Measurements from ENCODE around the gene TBC1D22A. TPM values are rescaled to one million over a fixed set of nuclear protein-coding genes. Genes with fewer than 3 reads are reported as not detected.

The TBC1D22A gene
- polyA plus RNA-seq, 1 donor from 2014 or later, result 9.3 TPM

- H4K20me1 ChIP-seq (ENCODE audit: insufficient read depth), result no peaks in the 10 kb centered on the region
- H3K9me2 ChIP-seq (ENCODE audit: insufficient read depth, low read length), result no peaks in the 10 kb centered on the region
- H3K27ac ChIP-seq (ENCODE audit: low read length), result no peak overlapping the region
- no peak overlapping the region for H3K4me2 ChIP-seq (ENCODE audit: low read length)
- no peak overlapping the region for H3K4me3 ChIP-seq (ENCODE audit: low read length)
- no peaks in the 10 kb centered on the region for H3K79me2 ChIP-seq (replicated peaks; ENCODE audit: insufficient read depth, low read length)
- no peaks in the 10 kb centered on the region for H3K9me3 ChIP-seq (ENCODE audit: low read length)
- H3F3A ChIP-seq (ENCODE audit: insufficient read depth, low read length, poor library complexity, severe bottlenecking), result no peaks in the 10 kb centered on the region
- TF ChIP-seq TAF1 (IDR thresholded peaks at IDR 0.05; ENCODE audit: low read depth), result no peak
- no peak for TF ChIP-seq REST (IDR thresholded peaks at IDR 0.05; ENCODE audit: borderline replicate concordance)
- TF ChIP-seq EZH2 (IDR thresholded peaks at IDR 0.05; ENCODE audit: borderline replicate concordance, insufficient read depth, low read length, poor library complexity, severe bottlenecking), result no peak
- no peak for TF ChIP-seq SMC3 (conservative IDR thresholded peaks at IDR 0.05; ENCODE audit: poor library complexity)
- TF ChIP-seq CTCF (IDR thresholded peaks at IDR 0.05; ENCODE audit: poor library complexity, severe bottlenecking), result no peak
- TF ChIP-seq EP300 (conservative IDR thresholded peaks at IDR 0.05; ENCODE audit: poor library complexity, severe bottlenecking), result no peak
- no peak for TF ChIP-seq RAD21 (conservative IDR thresholded peaks at IDR 0.05)
- no peak for TF ChIP-seq POLR2AphosphoS5 (IDR thresholded peaks at IDR 0.05)
- TF ChIP-seq MXI1 (conservative IDR thresholded peaks at IDR 0.05; ENCODE audit: poor library complexity, severe bottlenecking), result no peak
- no peak overlapping the region for H2AFZ ChIP-seq (ENCODE audit: low read depth, low read length)
- H3K27me3 ChIP-seq (ENCODE audit: insufficient read depth, low read depth, low read length), result no peaks in the 10 kb centered on the region
- H3K9ac ChIP-seq (ENCODE audit: low read length), result no peak overlapping the region
- H3K36me3 ChIP-seq (ENCODE audit: insufficient read depth, low read length), result no peaks in the 10 kb centered on the region
Observed at GRCh38 chr22:47163481-47163855, 401.0 kb downstream of the TBC1D22A start.

DNA sequence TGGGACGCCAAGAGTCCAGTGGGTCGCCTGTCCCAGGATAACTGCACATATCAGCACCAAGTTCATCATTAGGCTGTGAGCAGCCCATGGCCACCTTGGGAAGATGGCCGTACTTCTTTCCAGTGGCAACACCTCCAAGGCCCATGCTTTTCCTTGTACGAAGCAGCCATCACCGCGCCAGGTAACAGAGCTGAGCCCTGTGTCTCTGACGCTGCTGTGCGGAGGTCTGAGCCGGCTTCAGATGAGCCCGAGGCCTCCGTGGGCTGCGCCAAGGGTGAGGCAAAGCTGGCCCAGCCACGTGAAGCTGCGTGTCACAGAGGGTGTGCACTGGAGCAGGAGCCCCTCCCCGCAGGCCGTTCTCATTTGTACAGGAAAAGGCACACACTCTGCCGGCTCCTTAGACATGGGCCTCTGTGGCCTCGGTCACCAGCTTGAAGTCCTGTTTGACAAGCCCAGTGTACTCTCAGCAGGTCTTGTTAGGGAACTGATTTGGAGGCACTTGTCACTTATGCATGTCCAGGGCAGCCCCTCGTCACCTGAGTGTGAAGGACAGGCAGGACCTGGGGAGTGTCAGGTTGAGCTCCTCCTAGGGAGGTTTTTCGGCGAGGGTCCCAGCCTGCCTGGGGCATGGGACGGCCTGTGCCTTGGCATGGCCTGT is 401.5 kb downstream of the TBC1D22A start:
- H3K4me3 ChIP-seq (ENCODE audit: low read length), result no peak overlapping the region
- H3F3A ChIP-seq (ENCODE audit: insufficient read depth, low read length, poor library complexity, severe bottlenecking), result no peaks in the 10 kb centered on the region
- no peak overlapping the region for H3K9ac ChIP-seq (ENCODE audit: low read length)
- no peaks in the 10 kb centered on the region for H3K27me3 ChIP-seq (ENCODE audit: insufficient read depth, low read depth, low read length)
- no peak overlapping the region for H3K27ac ChIP-seq (ENCODE audit: low read length)
- H3K9me2 ChIP-seq (ENCODE audit: insufficient read depth, low read length), result no peaks in the 10 kb centered on the region
- no peaks in the 10 kb centered on the region for H3K79me2 ChIP-seq (replicated peaks; ENCODE audit: insufficient read depth, low read length)
- no peak overlapping the region for H2AFZ ChIP-seq (ENCODE audit: low read depth, low read length)
- no peaks in the 10 kb centered on the region for H4K20me1 ChIP-seq (ENCODE audit: insufficient read depth)
- no peak for TF ChIP-seq MXI1 (conservative IDR thresholded peaks at IDR 0.05; ENCODE audit: poor library complexity, severe bottlenecking)
- no peak for TF ChIP-seq EZH2 (IDR thresholded peaks at IDR 0.05; ENCODE audit: borderline replicate concordance, insufficient read depth, low read length, poor library complexity, severe bottlenecking)
- TF ChIP-seq SMC3 (conservative IDR thresholded peaks at IDR 0.05; ENCODE audit: poor library complexity), result no peak
- TF ChIP-seq CTCF (IDR thresholded peaks at IDR 0.05; ENCODE audit: poor library complexity, severe bottlenecking), result no peak
- TF ChIP-seq POLR2AphosphoS5 (IDR thresholded peaks at IDR 0.05), result no peak
- TF ChIP-seq TAF1 (IDR thresholded peaks at IDR 0.05; ENCODE audit: low read depth), result no peak
- no peak overlapping the region for H3K4me2 ChIP-seq (ENCODE audit: low read length)
- no peaks in the 10 kb centered on the region for H3K36me3 ChIP-seq (ENCODE audit: insufficient read depth, low read length)
- no peaks in the 10 kb centered on the region for H3K9me3 ChIP-seq (ENCODE audit: low read length)
